GM12874 (cell line): ENCODE data around the gene IL17RD.

Experiments used
- CTCF ChIP-seq: IDR thresholded peaks from 2 replicates; pipeline ENCODE4 v1.5.1; 2011; ENCODE audit warnings: low read depth, mild to moderate bottlenecking, control low read depth, low read length, moderate library complexity; ENCODE audit not compliant: insufficient read depth

Gene IL17RD

DNA sequence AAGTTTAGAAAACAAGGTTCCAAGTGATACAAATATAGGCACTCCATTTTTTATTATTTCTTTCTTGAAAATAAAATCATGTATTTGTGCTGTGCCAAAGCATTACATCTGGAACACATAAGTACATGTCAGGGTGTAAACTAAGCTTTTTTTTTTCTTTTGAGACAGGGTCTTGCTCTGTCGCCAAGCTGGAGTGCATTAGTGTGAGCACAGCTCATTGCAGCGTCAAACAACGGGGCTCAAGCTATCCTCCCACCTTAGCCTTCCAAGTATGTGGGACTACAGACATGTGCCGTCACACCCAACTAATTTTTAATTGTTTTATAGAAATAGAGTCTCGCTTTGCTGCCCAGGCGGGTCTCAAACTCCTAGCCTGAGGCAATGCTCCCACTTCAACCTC, 95.7 kb downstream of the IL17RD start:
- TF ChIP-seq CTCF, result no peak

- no peak for TF ChIP-seq CTCF
These were observed 96.6 kb downstream of the IL17RD start for GRCh38 chr3:57068437-57069089.

DNA sequence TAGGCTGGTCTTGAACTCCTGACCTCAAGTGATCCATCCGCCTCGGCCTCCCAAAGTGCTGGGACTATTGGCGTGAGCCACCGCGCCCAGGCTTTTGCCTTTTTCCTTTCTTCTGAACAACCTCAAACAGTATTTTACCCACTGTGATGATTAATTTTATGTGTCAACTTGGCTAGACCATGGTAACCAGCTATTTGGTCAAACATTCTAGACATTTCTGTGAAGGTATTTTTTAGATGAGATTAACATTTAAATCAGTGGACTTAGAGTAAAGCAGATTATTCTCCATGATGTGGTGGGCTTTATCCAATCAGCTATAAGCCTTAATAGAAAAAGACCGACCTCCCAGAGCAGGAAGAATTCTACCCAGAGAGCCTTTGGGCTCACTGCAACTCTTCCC, 98.7 kb downstream of the IL17RD start:
- no peak for TF ChIP-seq CTCF

DNA sequence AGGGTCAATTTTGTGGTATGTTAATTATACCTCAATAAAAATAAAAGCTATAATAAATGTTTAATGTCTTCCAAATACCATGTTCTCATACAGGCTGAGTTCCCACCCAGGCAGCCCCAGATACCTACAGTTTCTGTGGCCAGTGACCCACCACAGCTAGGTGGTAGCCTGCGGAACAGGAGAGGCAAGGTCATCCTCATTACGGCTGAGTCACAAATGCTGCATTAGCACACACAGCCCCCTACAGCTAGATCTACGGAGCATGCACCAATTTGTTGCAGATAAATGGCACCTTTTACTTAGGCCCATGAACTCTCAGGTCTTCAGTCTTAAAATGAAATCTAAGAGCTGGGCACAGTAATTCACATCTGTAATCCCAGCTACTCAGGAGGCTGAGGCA, 99.6 kb downstream of the IL17RD start:
- no peak for TF ChIP-seq CTCF

GRCh38 chr3:57064572-57064971, 100.6 kb downstream of the IL17RD start:
- TF ChIP-seq CTCF, result no peak

DNA sequence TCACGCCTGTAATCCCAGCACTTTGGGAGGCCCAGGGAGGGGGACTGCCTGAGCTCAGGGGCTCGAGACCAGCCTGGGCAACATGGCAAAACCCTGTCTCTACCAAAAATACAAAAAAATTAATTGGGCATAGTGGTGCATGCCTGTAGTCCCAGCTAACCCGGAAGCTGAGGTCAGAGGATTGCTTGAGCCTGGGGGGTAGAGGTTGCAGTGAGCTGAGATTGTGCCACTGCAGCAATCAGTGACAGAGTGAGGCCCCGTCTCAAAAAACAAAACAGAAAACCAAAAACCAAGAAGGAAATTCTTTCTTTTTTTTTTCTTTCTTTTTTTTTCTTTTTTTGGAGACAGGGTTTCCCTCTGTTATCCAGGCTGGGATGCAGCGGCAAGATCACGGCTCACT, 101.2 kb downstream of the IL17RD start:
- TF ChIP-seq CTCF, result no peak

- no peak for TF ChIP-seq CTCF
These were observed 102.1 kb downstream of the IL17RD start for GRCh38 chr3:57063032-57063431.
